GM18520 (cell line): Measurements from ENCODE around the gene CAMKMT.
A peak's percentile ranks its signal among the peaks of the same experiment; 100 is the strongest.

ENCODE experiments used
- ATAC-seq: cut with Tn5 transposase; IDR thresholded peaks from one replicate; pipeline ENCODE4 v1.9.1; 2021; ENCODE audit not compliant: unreplicated experiment

Gene CAMKMT

GRCh38 chr2:44767691-44768090 is 405.9 kb downstream of the CAMKMT start:
- no peak for ATAC-seq

GRCh38 chr2:44768438-44769236 is 406.9 kb downstream of the CAMKMT start:
- ATAC-seq, result no peak

GRCh38 chr2:44769349-44770011 is 407.7 kb downstream of the CAMKMT start:
- ATAC-seq, result no peak

GRCh38 chr2:44770221-44771195 is 408.8 kb downstream of the CAMKMT start:
- no peak for ATAC-seq

GRCh38 chr2:44771522-44771921 is 409.8 kb downstream of the CAMKMT start:
- no peak for ATAC-seq

- ATAC-seq, result no peak
These were observed 410.4 kb downstream of the CAMKMT start for GRCh38 chr2:44772131-44772530.

- no peak for ATAC-seq
These were observed 411.1 kb downstream of the CAMKMT start for GRCh38 chr2:44772669-44773378.

GRCh38 chr2:44774826-44775492 is 413.2 kb downstream of the CAMKMT start:
- no peak for ATAC-seq

GRCh38 chr2:44777036-44777435 is 415.3 kb downstream of the CAMKMT start:
- no peak for ATAC-seq

GRCh38 chr2:44777537-44777936 is 415.8 kb downstream of the CAMKMT start:
- ATAC-seq, result no peak

- peak; percentile 14 for ATAC-seq
These were observed 416.5 kb downstream of the CAMKMT start for GRCh38 chr2:44778221-44778654.

GRCh38 chr2:44778671-44779476 is 417.1 kb downstream of the CAMKMT start:
- peak; percentile 79 for ATAC-seq

- no peak for ATAC-seq
These were observed 418.0 kb downstream of the CAMKMT start for GRCh38 chr2:44779793-44780192.

GRCh38 chr2:44780406-44780805 is 418.7 kb downstream of the CAMKMT start:
- ATAC-seq, result no peak

- no peak for ATAC-seq
These were observed 423.7 kb downstream of the CAMKMT start for GRCh38 chr2:44785433-44785832.

- no peak for ATAC-seq
These were observed 424.5 kb downstream of the CAMKMT start for GRCh38 chr2:44786045-44786816.

- no peak for ATAC-seq
These were observed 425.1 kb downstream of the CAMKMT start for GRCh38 chr2:44786817-44787214.

- no peak for ATAC-seq
These were observed 425.9 kb downstream of the CAMKMT start for GRCh38 chr2:44787663-44788062.
